ENCODE measurements around the gene NAA25. TPM values are rescaled to one million over a fixed set of nuclear protein-coding genes. Genes with fewer than 3 reads are reported as not detected.

The NAA25 gene
- total RNA-seq, 1 experiment from 2014 or later: 41.0 TPM

- H3K4me1 Mint-ChIP-seq (ENCODE audit: low read depth, unreplicated experiment): peaks cover 7% of the 10 kb centered on the region
- CTCF ChIA-PET: no interaction called here
- no peaks in the 10 kb centered on the region for H3K27me3 ChIP-seq (replicated peaks; ENCODE audit: control insufficient read depth, insufficient read depth, low read length)
- POLR2A ChIA-PET: interaction anchor here (1.0 kb wide), 1 partner anchor 20 kb away, joined by 3 read pairs; the partner anchor contains the start of genes ERP29 and TMEM116
- peaks cover 5% of the 10 kb centered on the region; the same call in 1 of the 2 replicates for H3K4me1 ChIP-seq
- H3K4me3 Mint-ChIP-seq (ENCODE audit: unreplicated experiment): no peak overlapping the region
- H3K36me3 ChIP-seq (ENCODE audit: control insufficient read depth, insufficient read depth, low read length): no peaks in the 10 kb centered on the region
- BruUV-seq (replicated peaks): no TSS peak
- H3K9me3 Mint-ChIP-seq (ENCODE audit: unreplicated experiment): no peaks in the 10 kb centered on the region
- no peaks in the 10 kb centered on the region for H3K27me3 Mint-ChIP-seq (ENCODE audit: insufficient read depth, unreplicated experiment)
- intact Hi-C loops (cut with micrococcal nuclease; ENCODE audit: unreplicated experiment): no loop called here
- no peaks in the 10 kb centered on the region for H3K36me3 Mint-ChIP-seq (ENCODE audit: insufficient read depth, unreplicated experiment)
- H3K27ac Mint-ChIP-seq (ENCODE audit: unreplicated experiment): no peak overlapping the region
- H3K9me3 ChIP-seq: no peaks in the 10 kb centered on the region
- no peak for TF ChIP-seq CTCF (IDR thresholded peaks at IDR 0.05; ENCODE audit: insufficient read depth in 1 of 2, low read depth in 1 of 2, low read length in 1 of 2, severe bottlenecking in 1 of 2, unreplicated experiment in 1 of 2)
- no peak overlapping the region for H3K4me3 ChIP-seq (ENCODE audit: low read depth, low read length)
- DNase-seq: no peak
These were observed 115.1 kb downstream of the NAA25 start for GRCh38 chr12:111993292-111994150.

- H3K9me3 Mint-ChIP-seq (ENCODE audit: unreplicated experiment): no peaks in the 10 kb centered on the region
- no peaks in the 10 kb centered on the region for H3K27me3 Mint-ChIP-seq (ENCODE audit: insufficient read depth, unreplicated experiment)
- H3K36me3 Mint-ChIP-seq (ENCODE audit: insufficient read depth, unreplicated experiment): no peaks in the 10 kb centered on the region
- Histone ChIP-seq H3K27me3 (replicated peaks; ENCODE audit: control insufficient read depth, insufficient read depth, low read length) (no peaks in the 10 kb centered on the region), H3K36me3 (ENCODE audit: control insufficient read depth, insufficient read depth, low read length) (no peaks in the 10 kb centered on the region), H3K4me1 (peaks cover 5% of the 10 kb centered on the region; the same call in 1 of the 2 replicates), H3K9me3 (no peaks in the 10 kb centered on the region), H3K4me3 (ENCODE audit: low read depth, low read length) (no peak overlapping the region)
- no TSS peak for BruUV-seq (replicated peaks)
- ChIA-PET POLR2A (no interaction called here), CTCF (no interaction called here)
- no peak for TF ChIP-seq CTCF (IDR thresholded peaks at IDR 0.05; ENCODE audit: insufficient read depth in 1 of 2, low read depth in 1 of 2, low read length in 1 of 2, severe bottlenecking in 1 of 2, unreplicated experiment in 1 of 2)
- H3K4me1 Mint-ChIP-seq (ENCODE audit: low read depth, unreplicated experiment): peaks cover 7% of the 10 kb centered on the region
- H3K27ac Mint-ChIP-seq (ENCODE audit: unreplicated experiment): no peak overlapping the region
- intact Hi-C loops (cut with micrococcal nuclease; ENCODE audit: unreplicated experiment): no loop called here
- H3K4me3 Mint-ChIP-seq (ENCODE audit: unreplicated experiment): no peak overlapping the region
- no peak for DNase-seq
These were observed 116.1 kb downstream of the NAA25 start for GRCh38 chr12:111992464-111992863.

GRCh38 chr12:111991946-111992345 is 116.6 kb downstream of the NAA25 start:
- intact Hi-C loops (cut with micrococcal nuclease; ENCODE audit: unreplicated experiment): no loop called here
- Mint-ChIP-seq H3K4me1 (ENCODE audit: low read depth, unreplicated experiment) (peaks cover 7% of the 10 kb centered on the region), H3K27me3 (ENCODE audit: insufficient read depth, unreplicated experiment) (no peaks in the 10 kb centered on the region), H3K4me3 (ENCODE audit: unreplicated experiment) (no peak overlapping the region), H3K9me3 (ENCODE audit: unreplicated experiment) (no peaks in the 10 kb centered on the region), H3K36me3 (ENCODE audit: insufficient read depth, unreplicated experiment) (no peaks in the 10 kb centered on the region), H3K27ac (ENCODE audit: unreplicated experiment) (no peak overlapping the region)
- Histone ChIP-seq H3K4me3 (ENCODE audit: low read depth, low read length) (no peak overlapping the region), H3K36me3 (ENCODE audit: control insufficient read depth, insufficient read depth, low read length) (no peaks in the 10 kb centered on the region), H3K27me3 (replicated peaks; ENCODE audit: control insufficient read depth, insufficient read depth, low read length) (no peaks in the 10 kb centered on the region), H3K4me1 (peaks cover 5% of the 10 kb centered on the region; the same call in 1 of the 2 replicates), H3K9me3 (no peaks in the 10 kb centered on the region)
- no peak for DNase-seq
- no peak for TF ChIP-seq CTCF (IDR thresholded peaks at IDR 0.05; ENCODE audit: insufficient read depth in 1 of 2, low read depth in 1 of 2, low read length in 1 of 2, severe bottlenecking in 1 of 2, unreplicated experiment in 1 of 2)
- CTCF ChIA-PET: interaction anchor here (0.7 kb wide), 1 partner anchor 179 kb away, joined by 4 read pairs; no protein-coding TSS in a partner anchor
- no TSS peak for BruUV-seq (replicated peaks)
- POLR2A ChIA-PET: interaction anchor here (0.6 kb wide), 1 partner anchor 141 kb away, joined by 3 read pairs; no protein-coding TSS in a partner anchor
